ENCODE results near the gene KCTD7.
"Not testable (repeated sequence)": the region's sequence is repeated elsewhere in the genome, so short reads cannot be mapped to it uniquely, and the experiment has no call there.

KCTD7 gene

DNA sequence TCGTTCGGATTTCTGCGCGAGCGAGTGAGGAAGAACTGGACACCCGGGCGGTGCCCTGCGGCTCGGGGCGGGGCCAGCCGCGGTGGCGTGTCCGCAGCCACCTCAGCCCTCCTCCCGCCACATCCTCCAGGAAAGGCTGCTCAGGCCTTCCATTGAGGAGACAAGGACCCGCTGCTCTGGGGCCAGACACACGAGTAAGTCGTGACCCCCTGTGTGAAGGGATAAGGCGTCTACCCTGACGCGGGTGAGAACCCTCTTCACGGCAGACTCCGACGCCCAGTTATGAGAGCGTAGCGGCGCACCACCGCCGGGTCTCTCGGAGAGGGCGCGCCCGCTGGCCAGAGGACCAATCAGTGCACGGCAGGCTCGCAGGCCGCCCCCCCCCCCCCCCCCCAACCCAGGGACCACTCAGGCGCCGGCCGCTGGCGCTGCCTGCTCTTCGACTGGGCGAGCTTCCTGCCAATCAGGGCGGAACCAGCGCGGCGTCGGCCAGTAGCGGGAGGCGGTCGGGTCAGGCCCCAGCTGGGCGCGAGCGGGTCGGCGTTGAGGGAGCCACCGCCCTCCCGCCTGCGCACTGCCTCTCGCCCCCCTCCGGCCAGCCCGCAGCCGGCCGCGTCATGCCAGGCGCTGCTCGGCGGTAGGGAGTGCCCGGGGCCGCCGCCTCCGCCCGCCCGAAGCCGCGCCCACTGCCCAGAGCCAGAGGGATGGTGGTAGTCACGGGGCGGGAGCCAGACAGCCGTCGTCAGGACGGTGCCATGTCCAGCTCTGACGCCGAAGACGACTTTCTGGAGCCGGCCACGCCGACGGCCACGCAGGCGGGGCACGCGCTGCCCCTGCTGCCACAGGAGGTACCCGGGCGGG is at the start of gene KCTD7:
KCTD7 (plus strand) TSS at position 521 of the 861 bp plus-strand sequence; CDS start at position 705, 184 bp downstream.
- peak; percentile 97 for DNase-seq

GRCh38 chr7:66580380-66580779 is 48.3 kb upstream of the KCTD7 start:
- not testable (repeated sequence) for DNase-seq

DNA sequence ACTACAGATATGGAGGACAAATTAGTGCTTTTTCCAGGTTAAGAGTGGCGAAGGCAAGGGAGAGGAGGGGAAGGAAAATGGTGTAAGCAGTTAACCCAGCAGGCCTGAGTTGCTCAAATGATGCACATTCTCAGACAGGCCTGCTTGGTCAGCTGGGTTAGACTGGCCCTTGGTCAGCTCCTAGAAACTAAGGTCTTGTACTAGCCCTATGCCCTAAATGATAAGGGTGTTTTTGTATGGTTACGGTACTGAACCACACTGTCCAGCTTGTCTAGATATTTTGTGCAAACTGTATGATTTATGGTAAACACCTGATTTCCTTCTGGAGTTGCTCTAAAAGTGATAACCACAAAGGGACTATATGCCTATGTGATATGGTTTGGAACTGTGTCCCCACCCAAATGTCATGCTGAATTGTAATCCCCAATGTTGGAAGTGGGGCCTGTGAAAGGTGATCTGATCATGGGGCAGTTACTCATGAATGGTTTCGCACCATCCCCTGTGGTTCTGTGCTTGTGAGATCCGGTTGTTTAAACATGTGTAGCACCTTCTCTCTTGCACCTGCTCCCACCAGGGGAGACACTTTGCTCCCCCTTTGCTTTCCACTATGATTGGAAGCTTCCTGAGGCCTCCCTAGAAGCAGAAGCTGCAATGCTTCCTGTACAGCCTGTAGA is 45.7 kb upstream of the KCTD7 start:
- not testable (repeated sequence) for DNase-seq

GRCh38 chr7:66583490-66584110 is 45.1 kb upstream of the KCTD7 start:
- no peak for DNase-seq

- no peak for DNase-seq
These were observed 42.5 kb upstream of the KCTD7 start for GRCh38 chr7:66586181-66586580.

GRCh38 chr7:66588226-66588625 is 40.5 kb upstream of the KCTD7 start:
- DNase-seq = not testable (repeated sequence)

DNA sequence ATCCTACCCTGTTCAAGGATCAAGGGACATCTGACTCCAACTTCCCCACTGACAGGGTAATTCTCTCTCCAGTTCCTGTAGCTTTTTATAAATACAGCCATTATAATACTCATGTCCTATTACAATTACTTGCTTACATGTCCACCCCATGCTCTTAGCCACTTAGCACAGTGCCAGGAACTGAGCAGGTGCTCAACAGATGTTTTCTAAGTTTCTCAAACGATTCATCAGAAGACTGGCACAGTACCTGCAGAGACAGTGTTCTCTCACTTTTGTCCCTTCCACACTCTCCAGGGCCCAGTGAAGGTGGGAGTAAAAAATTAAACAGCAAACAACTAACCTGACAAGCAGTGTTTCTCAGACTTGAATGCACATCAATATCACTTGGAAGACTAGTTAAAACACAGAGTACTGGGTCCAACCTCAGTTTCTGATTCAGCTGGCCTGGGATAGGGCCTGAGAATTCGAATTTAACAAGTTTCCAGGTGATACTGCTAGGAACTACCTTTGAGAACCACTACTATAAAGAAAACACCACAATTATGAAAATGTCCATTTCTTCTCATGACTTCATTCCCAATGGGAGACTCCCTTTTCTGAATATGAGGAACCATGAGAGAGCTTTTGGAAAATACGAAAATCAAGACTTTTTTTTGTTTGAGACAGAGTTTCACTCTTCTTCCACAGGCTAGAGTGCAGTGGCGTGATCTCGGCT is 39.7 kb upstream of the KCTD7 start:
- not testable (repeated sequence) for DNase-seq

DNA sequence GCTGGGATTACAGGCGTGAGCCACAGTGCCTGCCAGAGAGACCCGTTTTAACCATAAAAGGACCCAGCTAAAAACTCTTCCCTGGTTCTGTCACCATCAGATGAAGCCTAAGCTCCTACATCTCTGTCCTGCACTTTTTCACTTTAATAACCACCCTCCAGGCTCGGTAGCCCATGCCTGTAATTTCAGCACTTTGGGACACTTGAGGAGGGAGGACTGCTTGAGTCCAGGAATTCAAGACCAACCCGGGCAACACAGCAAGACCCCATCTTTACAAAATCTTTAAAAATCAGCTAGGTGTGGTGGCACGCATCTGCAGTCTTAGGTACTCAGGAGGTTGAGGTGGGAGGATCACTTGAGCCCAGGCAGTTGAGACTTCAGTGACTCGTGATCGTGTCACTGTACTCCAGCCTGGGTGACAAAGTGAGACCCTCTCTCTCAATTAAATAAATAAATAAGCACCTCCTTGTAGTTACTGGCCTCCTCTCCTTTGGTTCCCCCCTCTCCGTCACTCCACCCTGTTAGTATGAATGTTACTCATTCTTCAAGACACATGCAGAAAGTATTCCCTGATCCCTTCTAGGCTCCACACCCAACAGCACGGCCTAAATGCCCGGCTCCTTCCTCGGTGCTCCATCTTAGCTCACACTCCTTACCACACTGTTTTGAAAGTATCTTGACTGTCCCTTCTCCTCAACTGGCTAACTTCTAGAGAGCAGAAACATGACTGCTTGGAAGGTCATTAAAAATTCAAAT is 38.2 kb upstream of the KCTD7 start:
- DNase-seq = not testable (repeated sequence)

GRCh38 chr7:66591058-66591798 is 37.5 kb upstream of the KCTD7 start:
- peak in 1 of 2 donors; percentile 9 for DNase-seq

DNA sequence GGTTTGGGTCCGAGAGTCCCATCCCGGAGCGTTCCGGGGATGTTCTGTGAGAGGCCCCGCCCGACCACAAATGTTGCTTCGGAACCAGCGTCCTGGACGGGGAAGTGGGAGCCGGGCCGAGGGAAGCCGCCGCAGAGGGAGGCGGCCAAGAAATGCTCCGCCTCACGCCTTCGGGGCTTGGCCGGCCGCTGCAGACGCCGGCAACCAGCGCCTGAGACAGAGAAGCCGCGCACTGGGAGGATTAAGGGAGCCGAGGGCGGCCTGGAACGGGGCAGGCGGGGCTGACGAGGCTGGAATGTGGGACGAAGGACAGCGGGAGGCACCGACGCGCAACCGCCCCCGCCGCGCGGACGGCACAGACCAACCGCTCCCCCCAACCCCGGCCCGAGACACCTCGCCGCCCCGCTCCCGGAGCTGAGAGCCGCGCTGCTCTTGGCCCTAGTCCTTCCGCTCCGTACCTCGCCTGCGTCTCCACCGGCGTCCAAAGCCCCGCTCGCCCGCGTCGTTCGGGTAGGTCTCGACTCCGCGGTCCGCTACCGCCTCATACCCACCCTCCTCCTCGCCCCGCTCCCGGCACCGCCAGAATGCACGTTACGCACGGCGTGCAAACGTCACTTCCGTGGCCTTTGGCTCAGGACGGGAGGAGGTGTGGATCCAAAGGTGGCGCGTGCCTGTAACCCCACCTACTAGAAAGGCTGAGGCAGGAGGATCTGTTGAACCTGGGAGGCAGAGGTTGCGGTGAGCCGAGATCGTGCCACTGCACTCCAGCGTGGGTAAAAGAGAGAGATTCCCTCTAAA is 36.7 kb upstream of the KCTD7 start:
- peak; percentile 86 to 90 for DNase-seq

DNA sequence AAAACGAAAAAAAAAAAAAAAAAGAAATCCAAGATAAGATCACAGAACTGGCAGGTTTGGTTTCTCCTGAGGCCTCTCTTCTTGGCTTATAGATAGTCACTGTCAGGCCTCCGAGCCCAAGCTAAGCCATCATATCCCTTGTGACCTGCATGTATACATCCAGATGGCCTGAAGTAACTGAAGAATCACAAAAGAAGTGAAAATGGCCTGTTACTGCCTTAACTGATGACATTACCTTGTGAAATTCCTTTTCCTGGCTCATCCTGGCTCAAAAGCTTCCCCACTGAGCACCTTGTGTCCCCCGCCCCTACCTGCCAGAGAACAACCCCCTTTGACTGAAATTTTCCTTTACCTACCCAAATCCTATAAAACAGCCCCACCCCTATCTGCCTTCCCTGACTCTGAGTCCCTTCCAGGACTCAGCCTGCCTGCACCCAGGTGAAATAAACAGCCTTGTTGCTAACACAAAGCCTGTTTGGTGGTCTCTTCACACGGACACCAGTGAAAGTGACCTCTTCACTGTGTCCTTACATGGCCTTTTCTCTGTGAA is 36.0 kb upstream of the KCTD7 start:
- DNase-seq = not testable (repeated sequence)

GRCh38 chr7:66594082-66594481 is 34.6 kb upstream of the KCTD7 start:
- not testable (repeated sequence) for DNase-seq

DNA sequence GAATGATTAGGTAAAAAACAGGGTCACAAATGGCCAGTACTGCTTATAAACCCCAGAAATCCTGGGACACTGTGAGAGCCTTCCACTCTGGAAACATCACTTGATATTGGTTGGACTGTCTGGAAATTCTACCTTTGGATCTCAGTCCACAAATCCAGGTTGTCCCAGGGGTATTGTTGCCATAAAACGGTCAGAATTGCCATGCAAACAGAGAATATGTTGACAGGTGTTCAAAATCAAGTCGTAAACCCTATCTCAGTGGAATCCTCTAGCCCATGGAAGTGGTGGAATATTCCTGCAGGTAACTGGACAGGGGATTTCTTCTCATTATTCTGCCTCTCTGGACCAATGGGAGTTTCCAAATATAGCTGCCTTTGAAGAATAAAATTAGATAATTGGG is 31.2 kb upstream of the KCTD7 start:
- DNase-seq = no peak

DNA sequence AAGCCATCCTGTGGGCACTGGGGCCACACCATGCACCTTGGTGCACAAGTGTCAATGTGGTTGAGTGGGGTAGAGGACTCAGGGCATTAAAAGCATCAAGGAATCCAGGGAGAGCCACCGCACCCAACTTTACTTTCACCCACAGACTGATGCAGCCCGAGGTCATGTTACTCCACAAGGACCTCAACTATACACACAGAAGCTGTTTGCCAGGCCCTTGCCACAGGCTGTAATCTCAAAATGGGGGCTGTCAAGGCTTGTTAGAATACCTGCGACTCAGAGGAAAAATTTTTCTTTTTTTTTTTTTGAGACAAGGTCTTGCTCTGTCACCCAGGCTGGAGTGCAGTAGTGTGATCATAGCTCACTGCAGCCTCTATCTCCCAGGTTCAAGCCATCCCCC is 26.5 kb upstream of the KCTD7 start:
- DNase-seq = no peak

DNA sequence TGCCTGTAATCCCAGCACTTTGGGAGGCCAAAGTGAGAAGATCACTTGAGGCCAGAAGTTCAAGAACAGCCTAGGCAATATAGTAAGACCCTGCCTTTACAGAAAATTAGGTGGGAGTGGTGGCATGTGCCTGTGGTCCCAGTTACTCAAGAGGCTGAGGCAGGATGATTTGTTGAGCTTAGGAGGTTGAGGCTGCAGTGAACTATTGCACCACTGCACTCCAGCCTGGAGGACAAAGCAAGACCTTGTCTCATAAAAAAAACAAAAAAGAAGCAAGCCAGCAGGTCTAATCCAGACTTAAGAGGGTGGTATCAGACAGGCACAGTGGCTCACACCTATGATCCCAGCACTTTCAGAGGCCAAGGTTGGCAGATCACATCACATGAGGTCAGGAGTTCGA is 24.5 kb upstream of the KCTD7 start:
- DNase-seq = no peak

DNA sequence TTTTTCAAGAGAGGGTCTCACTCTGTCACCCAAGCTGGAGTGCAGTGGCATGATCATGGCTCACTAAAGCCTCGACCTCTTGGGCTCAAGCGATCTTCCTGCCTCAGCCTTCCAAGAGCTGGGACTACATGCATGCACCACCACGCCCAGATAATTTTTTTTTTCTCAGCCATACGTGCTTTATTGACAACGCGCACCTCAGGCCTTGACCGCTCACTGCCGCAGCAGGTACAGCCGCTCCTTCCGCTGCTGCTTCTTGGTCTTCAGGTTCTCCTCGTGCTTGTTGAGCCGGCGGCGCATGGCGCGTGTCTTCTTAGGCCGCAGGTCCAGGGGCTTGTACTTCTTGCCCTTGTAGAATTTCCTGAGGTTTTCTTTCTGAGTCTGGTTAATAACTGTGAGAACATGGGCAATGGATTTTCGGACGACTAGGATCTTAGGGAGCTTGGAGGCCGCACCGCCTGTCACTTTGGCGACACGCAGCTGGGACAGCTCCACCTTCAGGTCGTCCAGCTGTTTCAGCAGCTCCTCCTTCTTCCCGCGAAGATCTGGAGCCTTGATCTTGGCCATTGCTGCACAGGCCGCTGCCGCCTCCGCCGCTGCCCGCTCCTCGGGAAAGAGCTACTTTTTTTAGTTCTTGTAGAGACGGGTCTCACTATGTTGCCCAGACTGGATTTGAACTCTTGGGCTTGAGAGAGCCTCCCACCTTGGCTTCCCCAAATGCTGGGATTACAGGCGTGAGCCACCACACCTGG is 22.0 kb upstream of the KCTD7 start:
- DNase-seq = not testable (repeated sequence)

DNA sequence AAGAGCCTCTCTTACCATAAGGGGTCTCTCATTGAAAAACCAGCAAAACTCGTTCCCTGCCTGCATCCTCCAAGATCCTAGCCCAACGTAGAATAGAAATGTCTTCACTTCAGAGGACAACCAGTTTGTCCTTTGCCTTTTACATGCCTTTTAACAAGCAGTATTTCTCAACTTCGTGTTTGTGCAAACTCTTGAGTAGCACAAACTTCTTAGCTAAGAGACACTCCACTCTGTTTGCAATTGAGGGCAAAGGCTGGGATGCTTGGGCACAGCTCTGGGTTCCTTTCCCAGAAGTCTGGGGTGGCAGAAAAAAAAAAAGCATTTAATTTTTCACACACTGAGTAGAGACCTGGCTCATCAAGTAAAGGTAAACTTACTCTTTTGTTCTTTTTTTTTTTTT is 19.5 kb upstream of the KCTD7 start:
- DNase-seq = no peak

DNA sequence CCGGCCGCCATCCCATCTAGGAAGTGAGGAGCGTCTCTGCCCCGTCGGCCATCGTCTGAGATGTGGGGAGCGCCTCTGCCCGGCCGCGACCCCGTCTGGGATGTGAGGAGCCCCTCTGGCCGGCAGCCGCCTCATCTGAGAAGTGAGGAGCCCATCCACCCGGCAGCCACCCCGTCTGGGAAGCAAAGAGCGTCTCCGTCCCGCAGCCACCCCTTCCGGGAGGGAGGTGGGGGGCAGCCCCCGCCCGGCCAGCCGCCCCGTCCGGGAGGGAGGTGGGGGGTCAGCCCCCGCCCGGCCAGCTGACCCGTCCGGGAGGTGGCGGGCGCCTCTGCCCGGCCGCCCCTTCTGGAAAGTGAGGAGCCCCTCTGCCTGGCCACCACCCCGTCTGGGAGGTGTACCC is 14.1 kb upstream of the KCTD7 start:
- DNase-seq = not testable (repeated sequence)

GRCh38 chr7:66615699-66616098 is 13.0 kb upstream of the KCTD7 start:
- no peak for DNase-seq

- DNase-seq = no peak
These were observed 11.4 kb upstream of the KCTD7 start for GRCh38 chr7:66617295-66617694.
